ENCODE results near the gene GLUL.

DNA sequence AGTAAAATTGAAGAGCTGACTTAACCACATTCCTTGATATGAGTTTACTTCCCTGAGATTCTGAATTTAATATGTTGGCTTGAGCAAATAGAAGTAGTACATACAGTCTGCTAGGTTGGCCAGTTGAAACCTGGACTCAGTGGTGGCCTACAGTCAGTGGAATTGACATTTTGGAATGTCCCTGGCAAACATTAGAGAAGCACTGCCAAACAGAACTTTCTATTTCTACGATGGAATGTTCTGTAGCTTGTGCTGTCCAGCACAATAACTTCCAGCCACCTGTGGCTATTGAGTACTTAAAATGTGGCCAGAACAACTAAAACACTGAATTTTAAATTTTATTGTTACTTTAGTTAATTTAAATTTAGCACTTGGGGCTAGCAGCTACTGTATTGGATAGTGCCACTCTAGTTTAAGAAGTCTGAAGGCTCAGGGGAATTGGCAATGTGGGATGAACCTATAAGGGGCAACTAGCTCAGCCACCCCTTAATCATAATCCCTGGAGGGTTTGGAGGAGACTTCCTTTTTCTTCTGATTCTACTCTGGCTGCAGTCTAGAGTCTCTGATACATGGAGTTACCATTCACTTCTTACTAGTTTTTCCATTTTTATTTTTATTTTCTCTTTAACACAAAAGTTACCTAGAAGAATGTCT is 19.2 kb upstream of the GLUL start:
- TF ChIP-seq CTCF (IDR thresholded peaks at IDR 0.05; ENCODE audit: insufficient read depth, low read length, poor library complexity, severe bottlenecking) (no peak), EZH2phosphoT487 (conservative IDR thresholded peaks at IDR 0.05; ENCODE audit: low read length) (no peak)
